ENCODE results near the gene LARP4. TPM values are rescaled to one million over a fixed set of nuclear protein-coding genes. Genes with fewer than 3 reads are reported as not detected.

Gene LARP4
- total RNA-seq, 2 experiments from 2014 or later = 44.7 to 44.9 TPM

- H3K9me3 Mint-ChIP-seq = no peaks in the 10 kb centered on the region
- intact Hi-C loops (cut with micrococcal nuclease) = loop anchor here (1.0 to 5.0 kb wide), 8 partner anchors 117 to 523 kb away; no protein-coding TSS in a partner anchor
- CTCF ChIA-PET = interaction anchor here (0.5 to 7.7 kb wide), 29 partner anchors 13 to 517 kb away, joined by 3 to 130 read pairs (median 4); no protein-coding TSS in a partner anchor
These were observed 104.4 kb downstream of the LARP4 start, which contains the start of gene DIP2B for GRCh38 chr12:50504798-50505674. TSS of gene DIP2B (plus strand) at chr12:50504985. CDS start at chr12:50505141, 156 bp downstream.

GRCh38 chr12:50505675-50506530, 105.2 kb downstream of the LARP4 start:
- peaks cover 50% of the 10 kb centered on the region for H3K4me1 Mint-ChIP-seq (ENCODE audit: low read depth)
- DNase-seq = peak; percentile 38

More at GRCh38 chr12:50504798-50505674, 104.4 kb downstream of the LARP4 start, which contains the start of gene DIP2B:
- H3K4me3 Mint-ChIP-seq = peak within 1 kb of the TSS; percentile 91
- peaks cover 43% of the 10 kb centered on the region for H3K4me1 Mint-ChIP-seq (ENCODE audit: low read depth)
- no peaks in the 10 kb centered on the region for H3K27me3 Mint-ChIP-seq (ENCODE audit: low read depth)
- H3K36me3 Mint-ChIP-seq (ENCODE audit: low read depth) = peaks cover 6% of the 10 kb centered on the region
- H3K27ac Mint-ChIP-seq = peak within 1 kb of the TSS; percentile 90
- peak; percentile 98 for DNase-seq

GRCh38 chr12:50506753-50507473, 106.2 kb downstream of the LARP4 start:
- peak overlapping the region; percentile 75 for H3K27ac Mint-ChIP-seq
- peak overlapping the region; percentile 91 for H3K4me3 Mint-ChIP-seq
- intact Hi-C loops (cut with micrococcal nuclease) = loop anchor here (1.0 to 5.0 kb wide), 3 partner anchors 26 to 115 kb away; no protein-coding TSS in a partner anchor
- H3K36me3 Mint-ChIP-seq (ENCODE audit: low read depth) = peaks cover 6% of the 10 kb centered on the region
- CTCF ChIA-PET = interaction anchor here (0.6 to 7.7 kb wide), 10 partner anchors 11 to 1562 kb away, joined by 3 to 130 read pairs (median 4); no protein-coding TSS in a partner anchor
- no peak for DNase-seq
- no peaks in the 10 kb centered on the region for H3K27me3 Mint-ChIP-seq (ENCODE audit: low read depth)
- peaks cover 52% of the 10 kb centered on the region for H3K4me1 Mint-ChIP-seq (ENCODE audit: low read depth)
- H3K9me3 Mint-ChIP-seq = no peaks in the 10 kb centered on the region

More at GRCh38 chr12:50505675-50506530, 105.2 kb downstream of the LARP4 start:
- no peaks in the 10 kb centered on the region for H3K9me3 Mint-ChIP-seq
- peak overlapping the region; percentile 90 for H3K27ac Mint-ChIP-seq
- H3K36me3 Mint-ChIP-seq (ENCODE audit: low read depth) = peaks cover 6% of the 10 kb centered on the region
- peak overlapping the region; percentile 91 for H3K4me3 Mint-ChIP-seq
- H3K27me3 Mint-ChIP-seq (ENCODE audit: low read depth) = no peaks in the 10 kb centered on the region
- CTCF ChIA-PET = interaction anchor here (0.5 to 7.7 kb wide), 24 partner anchors 12 to 1563 kb away, joined by 3 to 130 read pairs (median 4); no protein-coding TSS in a partner anchor
- intact Hi-C loops (cut with micrococcal nuclease) = loop anchor here (1.0 to 5.0 kb wide), 5 partner anchors 91 to 481 kb away; no protein-coding TSS in a partner anchor

- H3K4me1 Mint-ChIP-seq (ENCODE audit: low read depth) = peaks cover 52% of the 10 kb centered on the region
- no peaks in the 10 kb centered on the region for H3K9me3 Mint-ChIP-seq
- DNase-seq = peak; percentile 20
- intact Hi-C loops (cut with micrococcal nuclease) = loop anchor here (1.0 to 5.0 kb wide), 2 partner anchors 26 to 115 kb away; no protein-coding TSS in a partner anchor
- H3K27ac Mint-ChIP-seq = peak overlapping the region; percentile 75
- CTCF ChIA-PET = interaction anchor here (0.6 to 7.7 kb wide), 10 partner anchors 11 to 344 kb away, joined by 3 to 130 read pairs (median 4); no protein-coding TSS in a partner anchor
- peak overlapping the region; percentile 91 for H3K4me3 Mint-ChIP-seq
- peaks cover 6% of the 10 kb centered on the region for H3K36me3 Mint-ChIP-seq (ENCODE audit: low read depth)
- H3K27me3 Mint-ChIP-seq (ENCODE audit: low read depth) = no peaks in the 10 kb centered on the region
These were observed 106.8 kb downstream of the LARP4 start for GRCh38 chr12:50507474-50507838.

GRCh38 chr12:50507930-50508329, 107.2 kb downstream of the LARP4 start:
- Mint-ChIP-seq H3K27me3 (ENCODE audit: low read depth) (no peaks in the 10 kb centered on the region), H3K27ac (peak overlapping the region; percentile 57), H3K4me1 (ENCODE audit: low read depth) (peaks cover 57% of the 10 kb centered on the region), H3K4me3 (peak overlapping the region; percentile 91), H3K36me3 (ENCODE audit: low read depth) (peaks cover 6% of the 10 kb centered on the region), H3K9me3 (no peaks in the 10 kb centered on the region)
- intact Hi-C loops (cut with micrococcal nuclease) = loop anchor here (1.0 to 5.0 kb wide), 4 partner anchors 9 to 517 kb away; no protein-coding TSS in a partner anchor
- peak; percentile 40 for DNase-seq
- CTCF ChIA-PET = interaction anchor here (0.6 to 7.7 kb wide), 14 partner anchors 8 to 344 kb away, joined by 3 to 130 read pairs (median 4); no protein-coding TSS in a partner anchor

GRCh38 chr12:50508414-50508813, 107.7 kb downstream of the LARP4 start:
- Mint-ChIP-seq H3K36me3 (ENCODE audit: low read depth) (peaks cover 6% of the 10 kb centered on the region), H3K27me3 (ENCODE audit: low read depth) (no peaks in the 10 kb centered on the region), H3K4me3 (peak overlapping the region; percentile 91), H3K27ac (peak overlapping the region; percentile 57), H3K9me3 (no peaks in the 10 kb centered on the region), H3K4me1 (ENCODE audit: low read depth) (peaks cover 62% of the 10 kb centered on the region)
- intact Hi-C loops (cut with micrococcal nuclease) = loop anchor here (1.0 to 5.0 kb wide), 3 partner anchors 9 to 516 kb away; no protein-coding TSS in a partner anchor
- CTCF ChIA-PET = interaction anchor here (0.6 to 7.7 kb wide), 18 partner anchors 9 to 289 kb away, joined by 3 to 130 read pairs (median 4); no protein-coding TSS in a partner anchor
- DNase-seq = no peak

- peak overlapping the region; percentile 57 for H3K27ac Mint-ChIP-seq
- H3K27me3 Mint-ChIP-seq (ENCODE audit: low read depth) = no peaks in the 10 kb centered on the region
- peaks cover 6% of the 10 kb centered on the region for H3K36me3 Mint-ChIP-seq (ENCODE audit: low read depth)
- intact Hi-C loops (cut with micrococcal nuclease) = loop anchor here (1.0 to 5.0 kb wide), 3 partner anchors 8 to 516 kb away; no protein-coding TSS in a partner anchor
- peaks cover 69% of the 10 kb centered on the region for H3K4me1 Mint-ChIP-seq (ENCODE audit: low read depth)
- no peaks in the 10 kb centered on the region for H3K9me3 Mint-ChIP-seq
- peak overlapping the region; percentile 91 for H3K4me3 Mint-ChIP-seq
- CTCF ChIA-PET = interaction anchor here (0.6 to 7.7 kb wide), 19 partner anchors 9 to 290 kb away, joined by 3 to 130 read pairs (median 3); no protein-coding TSS in a partner anchor
- DNase-seq = no peak
These were observed 108.4 kb downstream of the LARP4 start for GRCh38 chr12:50508970-50509663.

- no peaks in the 10 kb centered on the region for H3K27me3 Mint-ChIP-seq (ENCODE audit: low read depth)
- H3K4me3 Mint-ChIP-seq = peak overlapping the region; percentile 5
- no peaks in the 10 kb centered on the region for H3K9me3 Mint-ChIP-seq
- H3K4me1 Mint-ChIP-seq (ENCODE audit: low read depth) = peaks cover 59% of the 10 kb centered on the region
- peaks cover 2% of the 10 kb centered on the region for H3K36me3 Mint-ChIP-seq (ENCODE audit: low read depth)
- CTCF ChIA-PET = interaction anchor here (0.6 to 1.3 kb wide), 4 partner anchors 14 to 139 kb away, joined by 3 to 4 read pairs (median 3); no protein-coding TSS in a partner anchor
- peak; percentile 21 for DNase-seq
- H3K27ac Mint-ChIP-seq = peak overlapping the region; percentile 68
- intact Hi-C loops (cut with micrococcal nuclease) = loop anchor here (5.0 to 10.0 kb wide), 2 partner anchors 810 to 853 kb away; partner anchors contain the start of gene BIN2
These were observed 114.0 kb downstream of the LARP4 start for GRCh38 chr12:50514526-50515276.

- no peaks in the 10 kb centered on the region for H3K9me3 Mint-ChIP-seq
- CTCF ChIA-PET = interaction anchor here (0.6 to 1.3 kb wide), 3 partner anchors 13 to 138 kb away, joined by 3 to 4 read pairs (median 3); no protein-coding TSS in a partner anchor
- peaks cover 2% of the 10 kb centered on the region for H3K36me3 Mint-ChIP-seq (ENCODE audit: low read depth)
- intact Hi-C loops (cut with micrococcal nuclease) = loop anchor here (5.0 to 10.0 kb wide), 2 partner anchors 809 to 852 kb away; partner anchors contain the start of gene BIN2
- no peak for DNase-seq
- peak overlapping the region; percentile 83 for H3K27ac Mint-ChIP-seq
- peaks cover 59% of the 10 kb centered on the region for H3K4me1 Mint-ChIP-seq (ENCODE audit: low read depth)
- H3K4me3 Mint-ChIP-seq = no peak overlapping the region
- no peaks in the 10 kb centered on the region for H3K27me3 Mint-ChIP-seq (ENCODE audit: low read depth)
These were observed 114.9 kb downstream of the LARP4 start for GRCh38 chr12:50515587-50515986.

All from activated naive CD4-positive, alpha-beta T cell treated with anti-CD3 and anti-CD28 coated beads for 36 hours (primary cell).